Ovary (tissue), 3 donors: ENCODE data around the gene PAAF1.

Source experiments
- CTCF ChIP-seq, 3 donors: fragments of 450-650 bp in 2 of 3; fragments of 200-600 bp in 1 of 3; IDR thresholded peaks; one replicate each; pipeline versions ENCODE4 v1.5.1 to v1.8.0; 2016 to 2022; ENCODE audit warnings: antibody characterized with exemption in 3 of 3, mild to moderate bottlenecking in 1 of 3
- EP300 ChIP-seq: sonication (generic); formaldehyde crosslinking; IDR thresholded peaks from one replicate; pipeline ENCODE4 v1.6.1; 2017; ENCODE audit warnings: antibody characterized with exemption
- POLR2A ChIP-seq: fragments of 450-650 bp; IDR thresholded peaks from one replicate; pipeline ENCODE4 v1.6.1; 2017; ENCODE audit warnings: antibody characterized with exemption, mild to moderate bottlenecking, moderate library complexity
- donor health status: DM: no; HTN: no; CAD: no.

- TF ChIP-seq EP300, result no peak
- TF ChIP-seq CTCF (IDR thresholded peaks at IDR 0.05), result no peak
- no peak for TF ChIP-seq POLR2A
Measured at GRCh38 chr11:73851046-73851764, 25.6 kb upstream of the PAAF1 start.
